Measurements from ENCODE around the gene ATP5ME. TPM values are rescaled to one million over a fixed set of nuclear protein-coding genes. Genes with fewer than 3 reads are reported as not detected.

The ATP5ME gene
- total RNA-seq, 1 experiment from 2014 or later = 355 TPM

- ChIA-PET POLR2A (interaction anchor here (0.5 to 0.7 kb wide), 2 partner anchors 42 to 331 kb away, joined by 3 to 4 read pairs; no protein-coding TSS in a partner anchor), CTCF (no interaction called here)
- no TSS peak for BruUV-seq (replicated peaks)
- H3K27ac Mint-ChIP-seq (ENCODE audit: low read depth, unreplicated experiment) = no peak overlapping the region
- intact Hi-C loops (cut with micrococcal nuclease) = loop anchor here (10.0 kb wide), 1 partner anchor 204 kb away; no protein-coding TSS in a partner anchor
- H3K9me3 Mint-ChIP-seq (ENCODE audit: unreplicated experiment) = no peaks in the 10 kb centered on the region
- H3K4me3 Mint-ChIP-seq (ENCODE audit: unreplicated experiment) = no peak overlapping the region
- no peak for TF ChIP-seq CTCF (IDR thresholded peaks at IDR 0.05; ENCODE audit: unreplicated experiment)
- DNase-seq (ENCODE audit: unreplicated experiment) = no peak
- peaks cover 8% of the 10 kb centered on the region for H3K4me1 Mint-ChIP-seq (ENCODE audit: insufficient read depth, unreplicated experiment)
- peaks cover 15% of the 10 kb centered on the region for H3K36me3 Mint-ChIP-seq (ENCODE audit: insufficient read depth, unreplicated experiment)
- H3K27me3 Mint-ChIP-seq (ENCODE audit: insufficient read depth, unreplicated experiment) = no peaks in the 10 kb centered on the region
These were observed 5.0 kb upstream of the ATP5ME start for GRCh38 chr4:679104-679481.

DNA sequence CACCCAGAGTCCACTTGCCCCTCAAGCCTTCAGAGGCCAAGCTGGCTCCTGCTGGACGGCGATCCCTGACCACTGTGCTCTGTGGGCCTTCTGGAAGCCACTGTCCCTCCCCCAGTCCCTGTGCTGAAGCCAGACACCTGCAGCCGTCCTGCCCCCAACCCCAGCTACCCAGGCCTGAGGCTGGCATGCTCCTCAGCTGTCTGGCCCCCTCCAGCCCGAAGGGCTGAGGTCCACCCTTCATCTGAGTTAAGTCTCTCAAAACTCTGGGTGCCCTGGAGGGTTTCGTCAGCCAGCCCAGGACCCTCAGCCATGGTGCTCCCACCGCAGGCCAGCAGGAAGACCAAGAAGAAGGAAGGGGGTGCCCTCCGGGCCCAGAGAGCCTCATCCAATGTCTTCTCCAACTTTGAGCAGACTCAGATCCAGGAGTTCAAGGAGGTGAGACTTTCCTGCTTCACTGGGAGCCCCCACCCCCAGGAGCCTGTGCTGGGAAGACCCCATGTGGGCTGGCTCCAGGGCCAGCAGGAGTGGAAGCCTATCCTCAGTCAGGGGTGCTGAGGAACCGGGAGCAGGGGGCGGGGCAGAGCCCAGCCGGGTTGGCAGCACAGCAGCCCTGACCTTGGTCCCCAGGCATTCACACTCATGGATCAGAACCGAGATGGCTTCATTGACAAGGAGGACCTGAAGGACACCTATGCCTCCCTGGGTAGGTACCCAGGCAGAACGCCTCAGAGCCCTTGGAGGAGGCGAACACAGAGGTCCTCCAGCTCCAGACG, 4.4 kb upstream of the ATP5ME start:
- ChIA-PET POLR2A (interaction anchor here (0.6 to 1.5 kb wide), 9 partner anchors 8 to 341 kb away, joined by 3 to 18 read pairs (median 3); partner anchors contain the start of gene ZNF141), CTCF (interaction anchor here (0.5 to 1.1 kb wide), 3 partner anchors 8 to 713 kb away, joined by 3 to 4 read pairs (median 3); no protein-coding TSS in a partner anchor)
- no TSS peak for BruUV-seq (replicated peaks)
- no peak for DNase-seq (ENCODE audit: unreplicated experiment)
- Mint-ChIP-seq H3K36me3 (ENCODE audit: insufficient read depth, unreplicated experiment) (peaks cover 18% of the 10 kb centered on the region), H3K27ac (ENCODE audit: low read depth, unreplicated experiment) (peak overlapping the region; percentile 61), H3K27me3 (ENCODE audit: insufficient read depth, unreplicated experiment) (no peaks in the 10 kb centered on the region), H3K9me3 (ENCODE audit: unreplicated experiment) (no peaks in the 10 kb centered on the region), H3K4me3 (ENCODE audit: unreplicated experiment) (peak overlapping the region; percentile 47), H3K4me1 (ENCODE audit: insufficient read depth, unreplicated experiment) (peaks cover 8% of the 10 kb centered on the region)
- no peak for TF ChIP-seq CTCF (IDR thresholded peaks at IDR 0.05; ENCODE audit: unreplicated experiment)
- intact Hi-C loops (cut with micrococcal nuclease) = loop anchor here (10.0 kb wide), 1 partner anchor 204 kb away; no protein-coding TSS in a partner anchor

DNA sequence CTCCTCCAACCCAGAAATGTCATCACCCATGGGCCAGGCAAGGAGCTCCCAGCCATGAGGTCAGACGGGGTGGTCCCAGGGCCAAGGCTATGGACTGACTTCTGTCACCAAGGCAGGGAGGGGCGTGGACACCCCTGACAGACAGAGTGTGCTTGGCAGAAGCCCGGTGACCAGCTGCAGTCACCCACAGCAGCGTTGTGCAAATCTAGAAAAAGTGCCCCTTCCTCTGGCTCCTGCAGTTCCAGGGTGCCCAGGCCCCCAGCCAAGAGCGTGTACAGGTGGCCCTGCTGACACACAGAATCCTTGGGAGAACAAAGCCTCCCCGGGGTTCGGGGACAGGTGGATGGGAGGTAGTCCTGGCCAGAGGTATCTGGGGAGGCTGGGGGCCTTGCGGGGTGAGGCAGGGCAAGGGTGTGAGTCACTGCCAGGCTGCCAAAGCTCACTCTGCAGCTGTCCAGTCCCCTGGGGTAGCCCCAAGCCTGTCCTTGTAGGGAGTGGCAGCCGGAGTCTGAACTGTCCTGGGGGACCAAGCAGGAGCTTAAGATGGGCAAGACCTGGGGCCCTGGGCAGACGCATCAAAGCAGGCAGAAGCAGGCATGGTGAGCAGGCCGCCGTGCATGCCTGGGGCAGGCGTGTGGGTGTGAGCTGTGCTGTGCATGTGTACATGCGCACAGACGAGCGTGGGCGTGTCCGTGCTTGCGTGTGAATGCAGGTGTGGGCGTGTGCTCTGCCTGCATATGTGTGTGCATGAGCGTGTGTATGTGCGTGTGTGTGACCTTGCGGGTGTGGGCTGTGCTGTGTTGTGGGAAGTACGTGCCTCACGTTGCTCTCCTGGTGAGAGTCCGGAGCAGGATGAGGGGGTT, 3.6 kb upstream of the ATP5ME start:
- H3K4me1 Mint-ChIP-seq (ENCODE audit: insufficient read depth, unreplicated experiment) = peaks cover 14% of the 10 kb centered on the region
- no peak for TF ChIP-seq CTCF (IDR thresholded peaks at IDR 0.05; ENCODE audit: unreplicated experiment)
- BruUV-seq (replicated peaks) = no TSS peak
- H3K36me3 Mint-ChIP-seq (ENCODE audit: insufficient read depth, unreplicated experiment) = peaks cover 26% of the 10 kb centered on the region
- peak; percentile 63 for DNase-seq (ENCODE audit: unreplicated experiment)
- no peaks in the 10 kb centered on the region for H3K9me3 Mint-ChIP-seq (ENCODE audit: unreplicated experiment)
- peak overlapping the region; percentile 47 for H3K4me3 Mint-ChIP-seq (ENCODE audit: unreplicated experiment)
- intact Hi-C loops (cut with micrococcal nuclease) = loop anchor here (10.0 kb wide), 1 partner anchor 203 kb away; no protein-coding TSS in a partner anchor
- H3K27ac Mint-ChIP-seq (ENCODE audit: low read depth, unreplicated experiment) = peak overlapping the region; percentile 61
- H3K27me3 Mint-ChIP-seq (ENCODE audit: insufficient read depth, unreplicated experiment) = no peaks in the 10 kb centered on the region
- ChIA-PET POLR2A (interaction anchor here (0.6 to 1.5 kb wide), 9 partner anchors 9 to 340 kb away, joined by 3 to 18 read pairs (median 4); partner anchors contain the start of gene ZNF141), CTCF (interaction anchor here (0.8 to 1.1 kb wide), 2 partner anchors 9 to 75 kb away, joined by 3 to 4 read pairs; no protein-coding TSS in a partner anchor)

GRCh38 chr4:676871-677235, 2.8 kb upstream of the ATP5ME start:
- Mint-ChIP-seq H3K4me3 (ENCODE audit: unreplicated experiment) (no peak overlapping the region), H3K4me1 (ENCODE audit: insufficient read depth, unreplicated experiment) (peaks cover 14% of the 10 kb centered on the region), H3K27ac (ENCODE audit: low read depth, unreplicated experiment) (no peak overlapping the region), H3K27me3 (ENCODE audit: insufficient read depth, unreplicated experiment) (no peaks in the 10 kb centered on the region), H3K36me3 (ENCODE audit: insufficient read depth, unreplicated experiment) (peaks cover 34% of the 10 kb centered on the region), H3K9me3 (ENCODE audit: unreplicated experiment) (no peaks in the 10 kb centered on the region)
- no peak for TF ChIP-seq CTCF (IDR thresholded peaks at IDR 0.05; ENCODE audit: unreplicated experiment)
- POLR2A ChIA-PET = interaction anchor here (1.5 kb wide), 1 partner anchor 105 kb away, joined by 5 read pairs; no protein-coding TSS in a partner anchor
- CTCF ChIA-PET = no interaction called here
- BruUV-seq (replicated peaks) = no TSS peak
- no peak for DNase-seq (ENCODE audit: unreplicated experiment)
- intact Hi-C loops (cut with micrococcal nuclease) = loop anchor here (10.0 kb wide), 1 partner anchor 202 kb away; no protein-coding TSS in a partner anchor
